HEK293T (cell line): ENCODE results near the gene CLEC2B.

Experiments
- CTCF ChIA-PET: fragments of 350-600 bp; formaldehyde crosslinking; extraction: SDS; loops from one replicate; lab custom pipeline; 2021; ENCODE audit warnings: antibody characterized with exemption, inconsistent platforms; lab: Yijun Ruan, JAX
- POLR2A ChIA-PET: fragments of 350-600 bp; formaldehyde crosslinking; extraction: SDS; loops from one replicate; lab custom pipeline; 2020; ENCODE audit warnings: antibody characterized with exemption, inconsistent platforms; lab: Yijun Ruan, JAX
- DNase-seq: peaks from one replicate; pipeline ENCODE4 v3.0.0; 2012; ENCODE audit warnings: mixed read lengths; ENCODE audit errors: extremely low spot score
- ARNT ChIP-seq: fragments of 450-650 bp; IDR thresholded peaks from 2 replicates; pipeline ENCODE4 v1.6.1; 2017; ENCODE audit warnings: mild to moderate bottlenecking
- BHLHE40 ChIP-seq: fragments of 450-650 bp; IDR thresholded peaks from 2 replicates; pipeline ENCODE4 v1.6.1; 2016; ENCODE audit warnings: mild to moderate bottlenecking, moderate library complexity, borderline replicate concordance
- CTBP1 ChIP-seq: fragments of 450-650 bp; IDR thresholded peaks from 2 replicates; pipeline ENCODE4 v1.6.1; 2016; ENCODE audit warnings: borderline replicate concordance
- ELF4 ChIP-seq: fragments of 450-650 bp; IDR thresholded peaks from 2 replicates; pipeline ENCODE4 v1.6.1; 2017; ENCODE audit warnings: antibody characterized with exemption
- FOXA1 ChIP-seq: fragments of 450-650 bp; IDR thresholded peaks from 2 replicates; pipeline ENCODE4 v1.6.1; 2016; ENCODE audit warnings: mild to moderate bottlenecking
- FOXK2 ChIP-seq: fragments of 450-650 bp; IDR thresholded peaks from 2 replicates; pipeline ENCODE4 v1.6.1; 2016; ENCODE audit warnings: mild to moderate bottlenecking
- FOXM1 ChIP-seq: fragments of 450-650 bp; IDR thresholded peaks from 2 replicates; pipeline ENCODE4 v1.6.1; 2017; ENCODE audit warnings: mild to moderate bottlenecking, borderline replicate concordance
- HDGF ChIP-seq: fragments of 450-650 bp; IDR thresholded peaks from 2 replicates; pipeline ENCODE4 v1.6.1; 2017; ENCODE audit warnings: antibody characterized with exemption, borderline replicate concordance
- L3MBTL2 ChIP-seq: fragments of 450-650 bp; conservative IDR thresholded peaks from 2 replicates; pipeline ENCODE4 v1.6.1; 2016; ENCODE audit warnings: mild to moderate bottlenecking
- LEF1 ChIP-seq: fragments of 450-650 bp; IDR thresholded peaks from 2 replicates; pipeline ENCODE4 v1.6.1; 2017; ENCODE audit warnings: mild to moderate bottlenecking, borderline replicate concordance
- NFRKB ChIP-seq: fragments of 450-650 bp; IDR thresholded peaks from 2 replicates; pipeline ENCODE4 v1.6.1; 2016; ENCODE audit warnings: mild to moderate bottlenecking, moderate library complexity
- PKNOX1 ChIP-seq: fragments of 450-650 bp; IDR thresholded peaks from 2 replicates; pipeline ENCODE4 v1.6.1; 2016
- SP1 ChIP-seq: fragments of 450-650 bp; IDR thresholded peaks from 2 replicates; pipeline ENCODE4 v1.6.1; 2017
- SUZ12 ChIP-seq: fragments of 450-650 bp; IDR thresholded peaks from 2 replicates; pipeline ENCODE4 v1.6.1; 2016; ENCODE audit warnings: mild to moderate bottlenecking
- TARDBP ChIP-seq: fragments of 450-650 bp; IDR thresholded peaks from 2 replicates; pipeline ENCODE4 v1.6.1; 2016
- ZNF384 ChIP-seq: fragments of 450-650 bp; IDR thresholded peaks from 2 replicates; pipeline ENCODE4 v1.6.1; 2016

CLEC2B gene

GRCh38 chr12:9869307-9870161 lies at the start of gene CLEC2B:
Gene CLEC2B (minus strand): TSS chr12:9869354.
- DNase-seq: no peak
- ChIA-PET CTCF (no interaction called here), POLR2A (no interaction called here)
- no peak for TF ChIP-seq HDGF
- no peak for TF ChIP-seq SUZ12
- no peak for TF ChIP-seq LEF1
- TF ChIP-seq ARNT: no peak
- TF ChIP-seq FOXK2: no peak
- TF ChIP-seq ELF4: no peak

GRCh38 chr12:9911708-9912107 lies 42.6 kb upstream of the CLEC2B start:
- TF ChIP-seq ZNF384: no peak
- TF ChIP-seq BHLHE40: no peak
- no peak for TF ChIP-seq SP1
- TF ChIP-seq LEF1: no peak
- no peak for TF ChIP-seq ELF4
- TF ChIP-seq PKNOX1: no peak
- TF ChIP-seq FOXM1: no peak
- no peak for TF ChIP-seq FOXA1
- TF ChIP-seq FOXK2: no peak
- no peak for TF ChIP-seq CTBP1
- TF ChIP-seq TARDBP: no peak
- TF ChIP-seq SUZ12: no peak
- no peak for TF ChIP-seq HDGF
- POLR2A ChIA-PET: no interaction called here
- CTCF ChIA-PET: no interaction called here
- DNase-seq: no peak

- CTCF ChIA-PET: no interaction called here
- no peak for DNase-seq
- no peak for TF ChIP-seq FOXM1
- no peak for TF ChIP-seq FOXK2
- POLR2A ChIA-PET: no interaction called here
Measured at GRCh38 chr12:9910716-9911421, 41.7 kb upstream of the CLEC2B start.

- ChIA-PET CTCF (no interaction called here), POLR2A (no interaction called here)
- TF ChIP-seq FOXM1 (no peak), ELF4 (no peak)
- DNase-seq: no peak
Measured at GRCh38 chr12:9909724-9910123, 40.6 kb upstream of the CLEC2B start.

GRCh38 chr12:9908350-9908749 lies 39.2 kb upstream of the CLEC2B start:
- ChIA-PET CTCF (no interaction called here), POLR2A (no interaction called here)
- no peak for TF ChIP-seq TARDBP
- TF ChIP-seq PKNOX1: no peak
- TF ChIP-seq SUZ12: no peak
- no peak for TF ChIP-seq NFRKB
- no peak for TF ChIP-seq ARNT
- TF ChIP-seq FOXM1: no peak
- no peak for TF ChIP-seq SP1
- DNase-seq: no peak

GRCh38 chr12:9907769-9908168 lies 38.6 kb upstream of the CLEC2B start:
- DNase-seq: no peak
- TF ChIP-seq ELF4 (no peak), NFRKB (no peak), FOXM1 (no peak), HDGF (no peak), SUZ12 (no peak), L3MBTL2 (no peak), LEF1 (no peak), FOXA1 (no peak)
- ChIA-PET POLR2A (no interaction called here), CTCF (no interaction called here)

- CTCF ChIA-PET: no interaction called here
Measured at GRCh38 chr12:9906873-9907272, 37.7 kb upstream of the CLEC2B start.

More at GRCh38 chr12:9906873-9907272, 37.7 kb upstream of the CLEC2B start:
- no peak for TF ChIP-seq TARDBP
- TF ChIP-seq LEF1: no peak
- no peak for TF ChIP-seq CTBP1
- TF ChIP-seq SUZ12: no peak
- TF ChIP-seq FOXA1: no peak
- TF ChIP-seq BHLHE40: no peak
- TF ChIP-seq ARNT: no peak
- no peak for TF ChIP-seq FOXK2
- no peak for TF ChIP-seq FOXM1
- TF ChIP-seq ELF4: no peak
- TF ChIP-seq HDGF: no peak
- TF ChIP-seq NFRKB: no peak
- TF ChIP-seq ZNF384: no peak
- no peak for TF ChIP-seq SP1
- TF ChIP-seq PKNOX1: no peak
- TF ChIP-seq L3MBTL2: no peak
- no peak for DNase-seq
- POLR2A ChIA-PET: no interaction called here
